WTC11 (cell line): ENCODE data around the gene ANXA11.

Experiments used
- FOXJ3 ChIP-seq: sonication (generic); formaldehyde crosslinking; IDR thresholded peaks from 2 replicates; pipeline ENCODE4 v1.9.0; 2021; ENCODE audit warnings: missing genetic modification reagents, mild to moderate bottlenecking, borderline replicate concordance
- IRF1 ChIP-seq: sonication (generic); formaldehyde crosslinking; IDR thresholded peaks from 2 replicates; pipeline ENCODE4 v1.8.0; 2023; ENCODE audit warnings: missing genetic modification reagents
- MAX ChIP-seq: sonication (generic); formaldehyde crosslinking; IDR thresholded peaks from 2 replicates; pipeline ENCODE4 v1.8.0; 2022; ENCODE audit warnings: mild to moderate bottlenecking, missing genetic modification reagents
- MXD4 ChIP-seq: fragments of 250-450 bp; sonication (Bioruptor Pico); IDR thresholded peaks from 2 replicates; pipeline ENCODE4 v1.8.0; 2021; ENCODE audit warnings: mild to moderate bottlenecking, moderate library complexity, borderline replicate concordance
- NFYB ChIP-seq: sonication (generic); formaldehyde crosslinking; conservative IDR thresholded peaks from 2 replicates; pipeline ENCODE4 v1.8.0; 2022; ENCODE audit warnings: low read depth, missing genetic modification reagents
- NR1H2 ChIP-seq: sonication (generic); formaldehyde crosslinking; IDR thresholded peaks from 2 replicates; pipeline ENCODE4 v1.9.0; 2021; ENCODE audit warnings: mild to moderate bottlenecking, moderate library complexity, missing genetic modification reagents
- SOX15 ChIP-seq: fragments of 250-450 bp; sonication (Bioruptor Pico); IDR thresholded peaks from 2 replicates; pipeline ENCODE4 v1.9.0; 2021; ENCODE audit warnings: mild to moderate bottlenecking
- SP1 ChIP-seq: sonication (generic); formaldehyde crosslinking; conservative IDR thresholded peaks from 2 replicates; pipeline ENCODE4 v1.8.1; 2022; ENCODE audit warnings: missing genetic modification reagents
- TP53 ChIP-seq: sonication (generic); formaldehyde crosslinking; IDR thresholded peaks from 2 replicates; pipeline ENCODE4 v1.8.1; 2023; ENCODE audit warnings: mild to moderate bottlenecking, missing genetic modification reagents
- ZNF138 ChIP-seq: sonication (generic); formaldehyde crosslinking; conservative IDR thresholded peaks from 2 replicates; pipeline ENCODE4 v1.8.1; 2022; ENCODE audit warnings: mild to moderate bottlenecking, moderate library complexity, missing genetic modification reagents
- ZNF532 ChIP-seq: fragments of 250-450 bp; sonication (Bioruptor Pico); IDR thresholded peaks from 2 replicates; pipeline ENCODE4 v1.9.0; 2021; ENCODE audit warnings: mild to moderate bottlenecking, borderline replicate concordance
- TF ChIP-seq, protein P1 (sequence below): fragments of 200-600 bp; IDR thresholded peaks from 2 replicates; pipeline ENCODE4 v1.8.0; 2022; ENCODE audit warnings: antibody characterized with exemption
- TF ChIP-seq, protein P2 (sequence below): sonication (generic); formaldehyde crosslinking; IDR thresholded peaks from 2 replicates; pipeline ENCODE4 v1.8.1; 2022; ENCODE audit warnings: low read depth, missing genetic modification reagents, borderline replicate concordance
- TF ChIP-seq, protein P3 (sequence below): sonication (generic); formaldehyde crosslinking; IDR thresholded peaks from 2 replicates; pipeline ENCODE4 v1.8.1; 2022; ENCODE audit warnings: mild to moderate bottlenecking, moderate library complexity, missing genetic modification reagents

- no peak for TF ChIP-seq TP53 (CRISPR knock-in tag)
- TF ChIP-seq, protein P1, sequence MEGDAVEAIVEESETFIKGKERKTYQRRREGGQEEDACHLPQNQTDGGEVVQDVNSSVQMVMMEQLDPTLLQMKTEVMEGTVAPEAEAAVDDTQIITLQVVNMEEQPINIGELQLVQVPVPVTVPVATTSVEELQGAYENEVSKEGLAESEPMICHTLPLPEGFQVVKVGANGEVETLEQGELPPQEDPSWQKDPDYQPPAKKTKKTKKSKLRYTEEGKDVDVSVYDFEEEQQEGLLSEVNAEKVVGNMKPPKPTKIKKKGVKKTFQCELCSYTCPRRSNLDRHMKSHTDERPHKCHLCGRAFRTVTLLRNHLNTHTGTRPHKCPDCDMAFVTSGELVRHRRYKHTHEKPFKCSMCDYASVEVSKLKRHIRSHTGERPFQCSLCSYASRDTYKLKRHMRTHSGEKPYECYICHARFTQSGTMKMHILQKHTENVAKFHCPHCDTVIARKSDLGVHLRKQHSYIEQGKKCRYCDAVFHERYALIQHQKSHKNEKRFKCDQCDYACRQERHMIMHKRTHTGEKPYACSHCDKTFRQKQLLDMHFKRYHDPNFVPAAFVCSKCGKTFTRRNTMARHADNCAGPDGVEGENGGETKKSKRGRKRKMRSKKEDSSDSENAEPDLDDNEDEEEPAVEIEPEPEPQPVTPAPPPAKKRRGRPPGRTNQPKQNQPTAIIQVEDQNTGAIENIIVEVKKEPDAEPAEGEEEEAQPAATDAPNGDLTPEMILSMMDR: no peak
- no peak for TF ChIP-seq NR1H2 (CRISPR knock-in tag)
- TF ChIP-seq FOXJ3 (CRISPR knock-in tag): no peak
- no peak for TF ChIP-seq IRF1 (CRISPR knock-in tag)
- no peak for TF ChIP-seq ZNF532 (CRISPR knock-in tag)
- TF ChIP-seq NFYB: no peak
- TF ChIP-seq SP1: no peak
- no peak for TF ChIP-seq SOX15 (CRISPR knock-in tag)
- TF ChIP-seq MAX (CRISPR knock-in tag): no peak
- no peak for TF ChIP-seq MXD4 (CRISPR knock-in tag)
- TF ChIP-seq, protein P2, sequence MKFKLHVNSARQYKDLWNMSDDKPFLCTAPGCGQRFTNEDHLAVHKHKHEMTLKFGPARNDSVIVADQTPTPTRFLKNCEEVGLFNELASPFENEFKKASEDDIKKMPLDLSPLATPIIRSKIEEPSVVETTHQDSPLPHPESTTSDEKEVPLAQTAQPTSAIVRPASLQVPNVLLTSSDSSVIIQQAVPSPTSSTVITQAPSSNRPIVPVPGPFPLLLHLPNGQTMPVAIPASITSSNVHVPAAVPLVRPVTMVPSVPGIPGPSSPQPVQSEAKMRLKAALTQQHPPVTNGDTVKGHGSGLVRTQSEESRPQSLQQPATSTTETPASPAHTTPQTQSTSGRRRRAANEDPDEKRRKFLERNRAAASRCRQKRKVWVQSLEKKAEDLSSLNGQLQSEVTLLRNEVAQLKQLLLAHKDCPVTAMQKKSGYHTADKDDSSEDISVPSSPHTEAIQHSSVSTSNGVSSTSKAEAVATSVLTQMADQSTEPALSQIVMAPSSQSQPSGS (CRISPR knock-in tag): no peak
- TF ChIP-seq ZNF138: no peak
- TF ChIP-seq, protein P3, sequence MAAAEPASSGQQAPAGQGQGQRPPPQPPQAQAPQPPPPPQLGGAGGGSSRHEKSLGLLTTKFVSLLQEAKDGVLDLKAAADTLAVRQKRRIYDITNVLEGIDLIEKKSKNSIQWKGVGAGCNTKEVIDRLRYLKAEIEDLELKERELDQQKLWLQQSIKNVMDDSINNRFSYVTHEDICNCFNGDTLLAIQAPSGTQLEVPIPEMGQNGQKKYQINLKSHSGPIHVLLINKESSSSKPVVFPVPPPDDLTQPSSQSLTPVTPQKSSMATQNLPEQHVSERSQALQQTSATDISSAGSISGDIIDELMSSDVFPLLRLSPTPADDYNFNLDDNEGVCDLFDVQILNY: no peak
These were observed 40.7 kb downstream of the ANXA11 start for GRCh38 chr10:80164596-80164995.
